ENCODE results near the gene SDS.

The SDS gene

GRCh38 chr12:113372371-113372770, 31.3 kb downstream of the SDS start:
- Histone ChIP-seq H3K4me3 (ENCODE audit: low read depth, low read length) (no peak overlapping the region), H3K27me3 (ENCODE audit: control insufficient read depth, insufficient read depth, low read length) (no peaks in the 10 kb centered on the region), H3K4me1 (ENCODE audit: control insufficient read depth, insufficient read depth, low read length) (no peaks in the 10 kb centered on the region), H3K9ac (ENCODE audit: low read length) (no peak overlapping the region), H3K36me3 (ENCODE audit: control insufficient read depth, insufficient read depth, low read length) (no peaks in the 10 kb centered on the region; the same call in 1 of the 2 replicates), H3K9me3 (ENCODE audit: control insufficient read depth, insufficient read depth, low read depth, low read length) (no peaks in the 10 kb centered on the region), H3K27ac (ENCODE audit: low read depth, low read length) (no peak overlapping the region)

DNA sequence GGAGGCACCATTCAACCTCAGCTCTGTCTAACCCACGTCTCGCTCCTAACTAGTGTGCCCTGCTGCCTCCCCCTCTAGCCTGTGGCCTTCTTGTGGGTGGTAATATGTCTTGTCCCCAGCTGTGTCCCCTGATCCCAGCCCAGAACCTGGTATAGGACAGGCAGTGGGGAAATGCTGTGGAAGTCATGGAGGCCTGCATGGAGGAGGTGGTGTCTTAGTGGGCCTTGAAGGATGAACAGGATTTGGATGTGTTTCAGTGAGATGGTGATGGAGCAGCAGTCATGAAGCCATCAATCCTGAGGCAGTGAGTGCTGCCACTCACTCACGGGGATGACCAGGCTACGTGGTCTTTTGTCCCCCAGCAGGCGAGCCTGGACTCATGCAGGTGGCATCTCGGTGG, 31.9 kb downstream of the SDS start:
- Histone ChIP-seq H3K9ac (ENCODE audit: low read length) (no peak overlapping the region), H3K27ac (ENCODE audit: low read depth, low read length) (no peak overlapping the region), H3K36me3 (ENCODE audit: control insufficient read depth, insufficient read depth, low read length) (no peaks in the 10 kb centered on the region; the same call in 1 of the 2 replicates), H3K4me1 (ENCODE audit: control insufficient read depth, insufficient read depth, low read length) (no peaks in the 10 kb centered on the region), H3K27me3 (ENCODE audit: control insufficient read depth, insufficient read depth, low read length) (no peaks in the 10 kb centered on the region), H3K4me3 (ENCODE audit: low read depth, low read length) (no peak overlapping the region), H3K9me3 (ENCODE audit: control insufficient read depth, insufficient read depth, low read depth, low read length) (no peaks in the 10 kb centered on the region)

DNA sequence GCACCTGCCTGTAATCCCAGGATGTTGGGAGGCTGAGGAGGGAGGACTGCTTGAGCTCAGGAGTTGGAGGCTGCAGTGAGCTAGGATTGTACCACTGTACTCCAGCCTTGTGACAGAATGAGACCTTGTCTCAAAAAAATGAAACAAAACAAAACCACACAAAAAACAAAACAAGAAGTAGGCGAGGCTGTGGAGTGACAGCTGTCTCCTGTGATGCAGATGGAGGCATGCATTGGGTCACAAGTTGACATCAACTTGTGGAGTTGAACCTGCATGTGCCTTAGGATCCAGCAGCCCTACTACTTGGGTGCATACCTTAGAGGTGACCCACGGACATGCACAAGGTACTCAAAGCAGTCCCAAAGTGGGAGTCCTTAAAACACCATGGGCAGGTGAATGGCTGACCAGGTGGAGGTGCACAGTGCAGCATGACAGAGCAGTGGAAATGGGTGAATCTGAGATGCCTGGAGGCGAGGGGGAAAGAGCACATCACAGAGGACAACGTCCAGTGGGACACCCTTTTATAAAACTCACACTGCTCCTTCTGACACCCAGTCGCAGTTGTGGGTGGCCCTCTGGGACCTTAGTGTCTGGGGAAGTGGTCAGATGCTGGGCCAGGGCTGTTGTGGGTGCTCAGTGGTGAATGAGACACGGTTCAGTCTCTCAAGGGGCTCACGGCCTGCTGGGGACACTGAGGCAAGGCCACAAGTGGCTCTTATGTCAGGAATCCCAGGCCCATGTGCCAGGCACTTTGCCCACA, 32.6 kb downstream of the SDS start:
- Histone ChIP-seq H3K9ac (ENCODE audit: low read length) (no peak overlapping the region), H3K4me1 (ENCODE audit: control insufficient read depth, insufficient read depth, low read length) (no peaks in the 10 kb centered on the region), H3K27ac (ENCODE audit: low read depth, low read length) (no peak overlapping the region), H3K9me3 (ENCODE audit: control insufficient read depth, insufficient read depth, low read depth, low read length) (no peaks in the 10 kb centered on the region), H3K36me3 (ENCODE audit: control insufficient read depth, insufficient read depth, low read length) (no peaks in the 10 kb centered on the region; the same call in 1 of the 2 replicates), H3K4me3 (ENCODE audit: low read depth, low read length) (no peak overlapping the region), H3K27me3 (ENCODE audit: control insufficient read depth, insufficient read depth, low read length) (no peaks in the 10 kb centered on the region)

DNA sequence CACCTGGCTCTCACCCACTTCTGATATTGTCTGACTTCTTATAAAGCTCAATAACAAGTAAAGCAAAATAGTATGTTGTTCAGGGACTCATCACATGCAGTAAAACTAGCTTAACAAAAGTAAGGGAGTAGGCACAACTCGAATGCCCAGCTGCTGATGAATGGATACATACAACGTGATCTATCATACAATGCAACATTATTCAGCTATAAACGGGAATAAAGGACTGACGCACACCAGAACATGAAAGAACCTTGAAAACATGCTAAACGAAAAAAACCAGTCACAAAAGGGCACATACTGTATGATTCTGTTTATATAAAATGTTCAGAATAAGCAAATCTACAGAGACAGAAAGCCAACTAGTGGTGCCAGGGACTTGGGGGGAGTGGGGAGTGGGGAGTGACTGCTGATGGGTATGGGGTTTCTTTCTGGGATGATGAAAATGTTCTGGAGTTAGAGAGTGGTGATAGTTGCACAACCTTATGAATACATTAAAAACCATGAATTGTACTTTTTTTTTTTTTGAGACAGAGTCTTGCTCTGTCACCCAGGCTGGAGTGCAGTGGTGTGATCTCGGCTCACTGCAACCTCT, 34.2 kb downstream of the SDS start:
- Histone ChIP-seq H3K27ac (ENCODE audit: low read depth, low read length) (no peak overlapping the region), H3K27me3 (ENCODE audit: control insufficient read depth, insufficient read depth, low read length) (no peaks in the 10 kb centered on the region), H3K4me1 (ENCODE audit: control insufficient read depth, insufficient read depth, low read length) (no peaks in the 10 kb centered on the region), H3K9ac (ENCODE audit: low read length) (no peak overlapping the region), H3K9me3 (ENCODE audit: control insufficient read depth, insufficient read depth, low read depth, low read length) (no peaks in the 10 kb centered on the region), H3K4me3 (ENCODE audit: low read depth, low read length) (no peak overlapping the region), H3K36me3 (ENCODE audit: control insufficient read depth, insufficient read depth, low read length) (no peaks in the 10 kb centered on the region)

DNA sequence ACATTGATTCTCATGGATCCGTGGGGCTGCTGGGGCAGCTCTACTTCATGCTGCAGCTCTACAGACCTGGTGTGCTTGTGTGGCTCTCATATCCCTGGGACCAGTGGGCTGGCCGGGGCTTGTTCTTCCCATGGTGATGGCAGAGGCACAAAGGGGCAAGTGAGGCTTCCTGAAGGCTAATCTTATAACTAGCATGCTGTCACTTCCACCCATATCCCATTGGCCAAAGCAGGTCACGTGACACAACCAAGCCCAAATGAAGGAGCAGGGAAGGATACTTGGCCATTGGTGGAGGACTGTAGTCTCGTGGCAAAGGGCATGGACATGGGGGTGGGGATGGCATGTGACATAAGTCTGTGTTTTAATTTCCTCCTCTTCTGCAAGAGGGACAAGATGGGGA, 35.4 kb downstream of the SDS start:
- H3K27ac ChIP-seq (ENCODE audit: low read depth, low read length), result no peak overlapping the region
- no peaks in the 10 kb centered on the region for H3K27me3 ChIP-seq (ENCODE audit: control insufficient read depth, insufficient read depth, low read length)
- H3K9ac ChIP-seq (ENCODE audit: low read length), result no peak overlapping the region
- H3K4me3 ChIP-seq (ENCODE audit: low read depth, low read length), result no peak overlapping the region
- H3K9me3 ChIP-seq (ENCODE audit: control insufficient read depth, insufficient read depth, low read depth, low read length), result no peaks in the 10 kb centered on the region
- no peaks in the 10 kb centered on the region for H3K36me3 ChIP-seq (ENCODE audit: control insufficient read depth, insufficient read depth, low read length)
- no peaks in the 10 kb centered on the region for H3K4me1 ChIP-seq (ENCODE audit: control insufficient read depth, insufficient read depth, low read length)

GRCh38 chr12:113366827-113367226, 36.9 kb downstream of the SDS start:
- Histone ChIP-seq H3K36me3 (ENCODE audit: control insufficient read depth, insufficient read depth, low read length) (no peaks in the 10 kb centered on the region), H3K27me3 (ENCODE audit: control insufficient read depth, insufficient read depth, low read length) (no peaks in the 10 kb centered on the region), H3K4me1 (ENCODE audit: control insufficient read depth, insufficient read depth, low read length) (no peaks in the 10 kb centered on the region), H3K9me3 (ENCODE audit: control insufficient read depth, insufficient read depth, low read depth, low read length) (no peaks in the 10 kb centered on the region), H3K27ac (ENCODE audit: low read depth, low read length) (no peak overlapping the region), H3K4me3 (ENCODE audit: low read depth, low read length) (no peak overlapping the region), H3K9ac (ENCODE audit: low read length) (no peak overlapping the region)

GRCh38 chr12:113365639-113366395, 37.9 kb downstream of the SDS start:
- H3K4me3 ChIP-seq (ENCODE audit: low read depth, low read length), result no peak overlapping the region
- no peaks in the 10 kb centered on the region for H3K27me3 ChIP-seq (ENCODE audit: control insufficient read depth, insufficient read depth, low read length)
- H3K4me1 ChIP-seq (ENCODE audit: control insufficient read depth, insufficient read depth, low read length), result no peaks in the 10 kb centered on the region
- H3K9ac ChIP-seq (ENCODE audit: low read length), result no peak overlapping the region
- H3K27ac ChIP-seq (ENCODE audit: low read depth, low read length), result no peak overlapping the region
- H3K36me3 ChIP-seq (ENCODE audit: control insufficient read depth, insufficient read depth, low read length), result no peaks in the 10 kb centered on the region
- no peaks in the 10 kb centered on the region for H3K9me3 ChIP-seq (ENCODE audit: control insufficient read depth, insufficient read depth, low read depth, low read length)

DNA sequence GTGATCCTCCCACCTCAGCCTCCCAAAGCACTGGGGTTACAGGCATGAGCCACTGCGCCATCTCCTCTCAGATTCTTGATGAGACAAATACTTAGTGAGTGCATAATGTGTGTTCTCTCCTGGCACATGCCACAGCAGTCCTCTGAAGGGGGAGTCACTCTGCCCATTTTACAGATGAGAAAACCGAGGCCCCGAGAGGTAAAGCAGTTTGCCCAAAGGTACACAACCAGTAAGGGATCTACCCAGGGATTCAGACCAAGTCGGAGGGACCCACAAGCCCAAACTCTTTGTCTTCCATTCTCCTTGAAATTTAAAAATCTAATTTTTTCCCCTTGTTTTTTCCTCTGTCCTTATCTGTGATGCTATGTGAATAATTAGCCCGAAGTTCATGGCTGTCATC, 39.0 kb downstream of the SDS start:
- Histone ChIP-seq H3K9ac (ENCODE audit: low read length) (no peak overlapping the region), H3K27me3 (ENCODE audit: control insufficient read depth, insufficient read depth, low read length) (no peaks in the 10 kb centered on the region), H3K4me3 (ENCODE audit: low read depth, low read length) (no peak overlapping the region), H3K9me3 (ENCODE audit: control insufficient read depth, insufficient read depth, low read depth, low read length) (no peaks in the 10 kb centered on the region), H3K36me3 (ENCODE audit: control insufficient read depth, insufficient read depth, low read length) (no peaks in the 10 kb centered on the region), H3K27ac (ENCODE audit: low read depth, low read length) (no peak overlapping the region), H3K4me1 (ENCODE audit: control insufficient read depth, insufficient read depth, low read length) (no peaks in the 10 kb centered on the region)

GRCh38 chr12:113361574-113362370, 41.9 kb downstream of the SDS start:
- no peaks in the 10 kb centered on the region for H3K27me3 ChIP-seq (ENCODE audit: control insufficient read depth, insufficient read depth, low read length)
- peaks cover 6% of the 10 kb centered on the region; the same call in 1 of the 2 replicates for H3K4me1 ChIP-seq (ENCODE audit: control insufficient read depth, insufficient read depth, low read length)
- no peaks in the 10 kb centered on the region for H3K36me3 ChIP-seq (ENCODE audit: control insufficient read depth, insufficient read depth, low read length)
- H3K9me3 ChIP-seq (ENCODE audit: control insufficient read depth, insufficient read depth, low read depth, low read length), result no peaks in the 10 kb centered on the region
- H3K9ac ChIP-seq (ENCODE audit: low read length), result no peak overlapping the region
- H3K4me3 ChIP-seq (ENCODE audit: low read depth, low read length), result no peak overlapping the region
- H3K27ac ChIP-seq (ENCODE audit: low read depth, low read length), result no peak overlapping the region

DNA sequence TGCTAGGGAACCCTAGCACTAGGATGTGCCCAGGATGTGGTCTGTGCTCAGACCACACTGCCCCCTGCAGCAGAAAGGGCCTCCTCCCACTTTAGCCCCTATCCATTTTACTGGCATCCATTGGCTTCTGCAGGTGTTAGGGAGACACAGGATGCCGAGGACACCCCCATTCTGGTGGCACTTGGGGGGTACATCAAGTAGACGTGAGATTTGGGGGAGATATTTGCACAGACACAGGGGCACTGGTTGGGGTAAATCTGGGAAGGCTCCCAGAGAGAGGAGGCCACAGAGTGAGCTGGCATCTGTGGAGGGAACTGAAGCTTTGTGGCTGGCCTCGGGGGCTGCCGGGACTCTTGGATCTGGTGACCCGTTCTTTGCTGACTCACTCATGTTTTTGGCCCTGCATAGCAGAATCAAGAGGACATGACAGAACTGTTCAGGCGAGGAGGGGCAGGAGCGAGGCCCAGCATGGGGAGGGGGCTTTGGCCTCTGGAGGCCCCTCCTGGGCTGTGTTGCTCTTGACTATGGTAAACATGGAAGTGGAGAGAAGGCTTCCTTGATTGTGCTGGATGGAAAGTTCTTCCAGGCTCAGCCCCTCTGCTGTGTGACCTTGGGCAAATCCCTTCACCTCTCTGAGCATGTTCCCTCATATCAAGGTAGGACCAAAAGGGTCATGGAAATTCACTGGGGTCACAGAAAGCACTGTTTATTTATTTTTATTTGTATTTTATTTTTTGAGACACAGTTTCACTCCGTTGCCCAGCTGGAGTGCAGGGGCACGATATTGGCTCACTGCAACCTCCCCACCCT, 43.5 kb downstream of the SDS start:
- no peaks in the 10 kb centered on the region for H3K9me3 ChIP-seq (ENCODE audit: control insufficient read depth, insufficient read depth, low read depth, low read length)
- H3K4me1 ChIP-seq (ENCODE audit: control insufficient read depth, insufficient read depth, low read length), result peaks cover 6% of the 10 kb centered on the region; the same call in 1 of the 2 replicates
- no peaks in the 10 kb centered on the region for H3K27me3 ChIP-seq (ENCODE audit: control insufficient read depth, insufficient read depth, low read length)
- H3K36me3 ChIP-seq (ENCODE audit: control insufficient read depth, insufficient read depth, low read length), result no peaks in the 10 kb centered on the region
- H3K27ac ChIP-seq (ENCODE audit: low read depth, low read length), result no peak overlapping the region
- no peak overlapping the region for H3K9ac ChIP-seq (ENCODE audit: low read length)
- H3K4me3 ChIP-seq (ENCODE audit: low read depth, low read length), result no peak overlapping the region
